HL-60/S4 treated with retinoic acid at 250 ng/mL for 4 days and 3 days (cell line): ENCODE measurements around the gene NRAP.

Source experiments
- in situ Hi-C: fragments of 300-500 bp; cut with MboI; formaldehyde crosslinking; loops from 2 replicates; pipeline ENCODE4 v1.7.0; 2022; ENCODE audit warnings: low sequenced_read_pairs

The NRAP gene

GRCh38 chr10:113610631-113611601 lies 52.9 kb downstream of the NRAP start:
- in situ Hi-C loops = no loop called here

GRCh38 chr10:113609704-113610108 lies 54.1 kb downstream of the NRAP start:
- in situ Hi-C loops = no loop called here

GRCh38 chr10:113605268-113605978 lies 58.4 kb downstream of the NRAP start:
- in situ Hi-C loops = no loop called here

GRCh38 chr10:113604572-113604971 lies 59.3 kb downstream of the NRAP start:
- in situ Hi-C loops = no loop called here

- in situ Hi-C loops = no loop called here
Measured at GRCh38 chr10:113603057-113603777, 60.6 kb downstream of the NRAP start.

- in situ Hi-C loops = no loop called here
Measured at GRCh38 chr10:113600569-113600968, 63.3 kb downstream of the NRAP start.

- in situ Hi-C loops = no loop called here
Measured at GRCh38 chr10:113594652-113595051, 69.2 kb downstream of the NRAP start.

GRCh38 chr10:113592380-113592779 lies 71.5 kb downstream of the NRAP start:
- in situ Hi-C loops = no loop called here

GRCh38 chr10:113590581-113590980 lies 73.3 kb downstream of the NRAP start:
- in situ Hi-C loops = no loop called here

- in situ Hi-C loops = no loop called here
Measured at GRCh38 chr10:113589201-113589770, 74.6 kb downstream of the NRAP start.

GRCh38 chr10:113585949-113586348 lies 77.9 kb downstream of the NRAP start:
- in situ Hi-C loops = no loop called here

GRCh38 chr10:113583571-113583970 lies 80.3 kb downstream of the NRAP start:
- in situ Hi-C loops = no loop called here

GRCh38 chr10:113581092-113581491 lies 82.7 kb downstream of the NRAP start:
- in situ Hi-C loops = no loop called here

GRCh38 chr10:113578773-113579172 lies 85.1 kb downstream of the NRAP start:
- in situ Hi-C loops = no loop called here

GRCh38 chr10:113576852-113577251 lies 87.0 kb downstream of the NRAP start:
- in situ Hi-C loops = no loop called here

- in situ Hi-C loops = no loop called here
Measured at GRCh38 chr10:113573368-113573767, 90.5 kb downstream of the NRAP start.

- in situ Hi-C loops = no loop called here
Measured at GRCh38 chr10:113572520-113573290, 91.1 kb downstream of the NRAP start.

- in situ Hi-C loops = no loop called here
Measured at GRCh38 chr10:113569576-113569975, 94.3 kb downstream of the NRAP start.

- in situ Hi-C loops = no loop called here
Measured at GRCh38 chr10:113566888-113567287, 97.0 kb downstream of the NRAP start.

- in situ Hi-C loops = no loop called here
Measured at GRCh38 chr10:113565364-113565763, 98.5 kb downstream of the NRAP start.
